GM12801 (cell line): Measurements from ENCODE around the gene FGF11.

Experiments used
- CTCF ChIP-seq: IDR thresholded peaks from one replicate; pipeline ENCODE4 v1.5.1; 2011; ENCODE audit warnings: control low read depth; ENCODE audit not compliant: insufficient read length; ENCODE audit errors: extremely low read depth

FGF11 gene

DNA sequence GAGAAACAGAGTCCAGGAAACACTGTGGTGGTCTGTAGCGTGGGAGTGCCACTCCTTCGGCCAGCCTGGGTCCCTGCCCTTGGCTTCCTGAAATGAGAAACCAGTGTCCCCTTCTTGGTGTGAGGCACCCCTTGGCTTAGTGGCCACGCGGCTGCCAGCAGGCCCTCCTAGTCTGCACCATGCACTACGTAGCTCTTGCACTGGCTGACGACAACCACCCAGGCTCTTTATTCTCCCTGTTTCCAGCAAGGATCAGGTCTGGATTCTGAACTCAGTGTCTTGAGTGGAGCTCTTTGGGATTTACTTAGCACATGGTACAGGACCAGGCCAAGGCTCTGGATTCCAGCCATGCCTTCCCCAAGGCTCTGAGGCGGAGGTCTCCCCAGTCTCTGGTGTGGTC is 11.8 kb upstream of the FGF11 start:
- no peak for TF ChIP-seq CTCF

DNA sequence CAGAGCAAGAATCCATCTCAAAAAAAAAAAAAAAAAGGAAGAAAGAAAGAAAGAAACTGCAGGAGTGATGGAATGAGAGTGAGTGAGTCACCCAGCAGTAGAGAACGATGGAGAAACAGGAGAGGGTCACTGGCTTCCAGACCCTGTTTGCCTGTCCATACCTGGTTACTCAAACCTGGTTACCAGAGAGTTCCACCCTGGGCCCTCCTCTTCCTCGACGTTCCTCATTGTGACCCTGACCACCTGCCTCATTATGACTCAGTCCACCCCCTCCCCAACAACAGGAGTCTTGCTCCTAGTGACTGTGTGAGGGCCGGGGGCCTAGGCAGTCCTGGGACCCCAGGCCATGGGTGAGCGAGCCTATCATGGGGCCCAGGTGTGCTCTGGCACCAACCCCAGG is 10.8 kb upstream of the FGF11 start, which contains the start of gene SPEM3:
Gene SPEM3, plus strand, starts transcription at position 301 of the 400 bp plus-strand sequence. Its CDS starts 46 bp downstream, at position 347.
- TF ChIP-seq CTCF, result no peak

DNA sequence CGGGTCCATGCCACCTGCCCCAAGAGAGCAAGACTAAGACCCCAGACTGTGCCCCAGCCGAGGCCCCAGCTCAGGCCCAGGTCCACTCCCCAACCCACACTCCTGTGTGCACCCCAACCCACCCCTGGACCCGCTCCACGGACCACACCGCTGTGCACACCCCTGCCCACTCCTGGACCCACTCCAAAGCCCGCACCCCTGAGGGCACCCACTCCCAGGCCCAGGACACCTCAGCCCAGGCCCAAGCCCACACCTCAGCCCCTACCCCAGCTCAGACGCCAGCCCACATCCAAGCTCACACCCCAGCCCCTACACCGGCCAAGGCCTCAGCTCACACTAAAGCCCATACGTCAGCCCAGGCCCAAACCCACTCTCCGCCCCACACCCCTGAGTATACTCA is 9.6 kb upstream of the FGF11 start:
- no peak for TF ChIP-seq CTCF

GRCh38 chr17:7431231-7431630 is 8.1 kb upstream of the FGF11 start:
- TF ChIP-seq CTCF, result no peak

DNA sequence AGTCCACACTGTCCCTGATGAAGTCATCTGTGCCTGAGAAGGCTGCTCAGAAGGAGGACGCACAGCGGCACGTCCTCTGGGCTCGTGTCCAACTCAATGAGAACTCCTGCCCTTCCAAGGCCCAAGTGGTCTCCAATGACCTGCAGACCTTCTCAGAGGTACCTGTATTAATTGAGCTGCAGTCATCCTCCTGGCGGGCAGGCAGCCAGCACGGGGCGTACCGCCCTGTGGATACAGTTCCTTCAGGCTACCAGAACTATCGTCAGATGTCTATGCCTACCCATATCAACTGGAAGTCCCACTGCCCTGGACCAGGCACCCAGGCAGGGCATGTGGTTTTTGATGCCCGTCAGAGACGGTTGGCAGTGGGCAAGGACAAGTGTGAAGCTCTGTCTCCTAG is 7.0 kb upstream of the FGF11 start:
- TF ChIP-seq CTCF, result no peak

DNA sequence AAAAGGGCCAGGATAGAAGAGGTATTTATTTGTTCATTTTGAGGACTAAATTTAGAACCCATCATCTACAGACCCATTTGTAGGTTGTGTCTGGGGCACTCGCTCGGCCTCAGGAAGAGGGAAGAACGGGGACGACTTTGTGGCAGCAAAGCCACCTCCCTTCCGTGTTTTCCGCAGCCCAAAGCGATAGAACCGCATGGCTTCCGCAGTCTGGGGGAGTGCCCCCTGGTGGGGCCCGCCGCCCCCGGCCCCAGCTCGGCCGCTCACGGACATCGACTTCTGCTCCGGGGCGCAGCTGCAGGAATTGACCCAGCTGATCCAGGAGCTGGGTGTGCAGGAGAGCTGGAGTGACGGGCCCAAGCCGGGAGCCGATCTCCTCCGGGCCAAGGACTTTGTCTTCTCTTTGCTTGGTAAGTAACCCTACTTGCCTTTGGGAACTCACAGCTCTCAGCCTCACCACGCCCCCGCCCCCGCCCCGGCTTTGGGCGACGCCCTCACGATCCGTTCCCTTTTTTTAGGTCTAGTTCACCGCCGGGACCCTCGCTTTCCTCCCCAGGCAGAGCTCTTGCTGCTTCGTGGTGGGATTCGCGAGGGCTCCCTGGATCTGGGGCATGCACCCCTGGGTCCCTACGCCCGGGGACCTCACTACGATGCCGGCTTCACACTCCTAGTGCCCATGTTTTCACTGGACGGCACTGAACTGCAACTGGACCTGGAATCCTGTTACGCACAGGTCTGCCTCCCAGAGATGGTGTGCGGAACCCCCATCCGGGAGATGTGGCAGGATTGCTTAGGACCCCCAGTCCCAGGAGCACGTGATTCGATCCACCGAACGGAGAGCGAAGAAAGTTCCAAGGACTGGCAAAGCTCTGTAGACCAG is 3.4 kb upstream of the FGF11 start:
- TF ChIP-seq CTCF, result no peak

DNA sequence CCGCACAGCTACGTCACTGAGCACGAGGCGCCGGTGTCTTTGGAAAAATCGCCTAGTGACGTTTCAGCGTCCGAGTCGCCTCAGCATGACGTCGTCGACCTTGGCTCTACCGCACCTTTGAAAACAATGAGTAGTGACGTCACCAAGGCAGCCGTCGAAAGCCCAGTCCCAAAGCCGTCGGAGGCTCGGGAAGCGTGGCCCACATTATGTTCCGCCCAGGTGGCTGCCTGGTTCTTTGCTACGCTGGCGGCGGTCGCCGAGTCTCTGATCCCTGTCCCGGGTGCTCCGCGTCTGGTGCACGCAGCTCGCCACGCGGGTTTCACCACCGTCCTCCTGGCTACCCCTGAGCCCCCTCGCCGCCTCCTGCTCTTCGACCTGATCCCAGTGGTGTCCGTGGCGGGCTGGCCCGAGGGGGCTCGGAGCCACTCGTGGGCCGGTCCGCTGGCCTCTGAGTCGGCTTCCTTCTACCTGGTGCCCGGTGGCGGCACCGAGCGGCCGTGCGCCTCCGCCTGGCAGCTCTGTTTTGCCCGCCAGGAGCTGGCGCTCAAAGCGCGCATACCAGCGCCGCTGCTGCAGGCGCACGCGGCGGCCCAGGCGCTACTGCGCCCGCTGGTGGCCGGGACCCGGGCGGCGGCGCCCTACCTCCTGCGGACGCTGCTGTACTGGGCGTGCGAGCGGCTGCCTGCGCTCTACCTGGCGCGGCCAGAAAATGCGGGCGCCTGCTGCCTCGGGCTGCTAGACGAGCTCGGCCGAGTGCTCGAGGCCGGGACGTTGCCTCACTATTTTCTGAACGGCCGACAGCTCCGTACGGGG is 2.5 kb upstream of the FGF11 start:
- TF ChIP-seq CTCF, result no peak
